ENCODE measurements around the gene NTMT2. TPM values are rescaled to one million over a fixed set of nuclear protein-coding genes. Genes with fewer than 3 reads are reported as not detected.

Gene NTMT2
- total RNA-seq, 1 donor from 2014 or later, result not detected

DNA sequence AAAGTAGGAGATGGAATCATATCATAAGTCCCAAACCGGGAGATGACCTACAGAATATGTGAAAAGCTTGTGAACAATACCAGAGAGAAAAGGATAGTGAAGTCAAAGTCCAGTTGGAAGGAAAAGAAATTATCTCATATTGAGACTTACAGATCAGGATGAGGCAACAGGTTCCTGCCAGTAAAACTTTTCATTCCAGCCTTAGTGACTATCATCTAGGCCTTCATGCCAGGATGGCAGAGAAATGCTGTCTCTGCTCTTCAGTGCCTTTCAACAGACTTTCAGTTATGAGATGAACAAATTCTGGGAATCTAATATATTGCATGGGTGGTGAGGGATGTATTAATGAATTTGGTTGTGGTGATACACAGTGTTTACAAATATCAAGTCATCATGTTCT lies 52.3 kb downstream of the NTMT2 start:
- ChIA-PET CTCF (no interaction called here), POLR2A (no interaction called here)
- no peak for TF ChIP-seq CTCF (IDR thresholded peaks at IDR 0.05)
- intact Hi-C loops (cut with micrococcal nuclease), result no loop called here
- peaks cover 5% of the 10 kb centered on the region for H3K27me3 Mint-ChIP-seq
- no peaks in the 10 kb centered on the region for H3K4me1 Mint-ChIP-seq
- no peak overlapping the region for H3K27ac Mint-ChIP-seq
- H3K9me3 Mint-ChIP-seq, result no peaks in the 10 kb centered on the region
- H3K4me3 Mint-ChIP-seq, result no peak overlapping the region
- DNase-seq (no peak), ATAC-seq (ENCODE audit: low read depth) (no peak)
- H3K36me3 Mint-ChIP-seq (ENCODE audit: low read depth), result no peaks in the 10 kb centered on the region

DNA sequence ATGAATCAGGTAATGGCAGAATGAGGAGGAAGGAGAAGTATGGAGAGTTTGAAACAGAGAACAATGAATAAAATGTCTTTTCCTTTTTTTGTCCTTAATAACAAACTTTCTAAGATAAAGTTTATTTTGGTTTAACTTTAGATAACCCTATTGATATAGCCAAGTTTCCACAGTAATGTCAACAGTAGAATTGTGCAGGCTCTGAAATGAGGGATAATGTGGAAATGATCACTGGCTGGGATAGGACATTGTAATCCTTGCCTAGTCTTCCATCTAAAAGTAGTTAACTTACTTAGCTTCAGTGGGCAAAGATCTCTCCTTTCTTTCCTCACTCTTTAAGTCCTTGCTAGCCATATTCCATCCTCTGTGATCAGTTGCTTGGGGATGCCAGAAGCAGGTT lies 52.8 kb downstream of the NTMT2 start:
- CTCF ChIA-PET, result no interaction called here
- Mint-ChIP-seq H3K9me3 (no peaks in the 10 kb centered on the region), H3K27me3 (peaks cover 5% of the 10 kb centered on the region), H3K4me1 (no peaks in the 10 kb centered on the region), H3K27ac (no peak overlapping the region), H3K36me3 (ENCODE audit: low read depth) (no peaks in the 10 kb centered on the region), H3K4me3 (no peak overlapping the region)
- intact Hi-C loops (cut with micrococcal nuclease), result no loop called here
- POLR2A ChIA-PET, result no interaction called here
- TF ChIP-seq CTCF (IDR thresholded peaks at IDR 0.05), result no peak
- ATAC-seq (ENCODE audit: low read depth), result no peak
- DNase-seq, result no peak

GRCh38 chr1:170200161-170200560 lies 54.4 kb downstream of the NTMT2 start:
- DNase-seq, result no peak

GRCh38 chr1:170200621-170201397 lies 55.0 kb downstream of the NTMT2 start:
- POLR2A ChIA-PET, result no interaction called here
- ATAC-seq (ENCODE audit: low read depth) (no peak), DNase-seq (no peak)
- Mint-ChIP-seq H3K27ac (no peak overlapping the region), H3K4me1 (no peaks in the 10 kb centered on the region), H3K36me3 (ENCODE audit: low read depth) (no peaks in the 10 kb centered on the region), H3K27me3 (peaks cover 3% of the 10 kb centered on the region), H3K4me3 (no peak overlapping the region), H3K9me3 (no peaks in the 10 kb centered on the region)
- no peak for TF ChIP-seq CTCF (IDR thresholded peaks at IDR 0.05)
- intact Hi-C loops (cut with micrococcal nuclease), result no loop called here
- CTCF ChIA-PET, result no interaction called here

More at GRCh38 chr1:170200161-170200560, 54.4 kb downstream of the NTMT2 start:
- CTCF ChIA-PET, result no interaction called here
- Mint-ChIP-seq H3K4me1 (no peaks in the 10 kb centered on the region), H3K4me3 (no peak overlapping the region), H3K36me3 (ENCODE audit: low read depth) (no peaks in the 10 kb centered on the region), H3K27me3 (peaks cover 3% of the 10 kb centered on the region), H3K9me3 (no peaks in the 10 kb centered on the region), H3K27ac (no peak overlapping the region)
- ATAC-seq (ENCODE audit: low read depth), result no peak
- intact Hi-C loops (cut with micrococcal nuclease), result no loop called here
- POLR2A ChIA-PET, result no interaction called here
- TF ChIP-seq CTCF (IDR thresholded peaks at IDR 0.05), result no peak

- Mint-ChIP-seq H3K27me3 (peaks cover 3% of the 10 kb centered on the region), H3K9me3 (peaks cover 9% of the 10 kb centered on the region)
- POLR2A ChIA-PET, result no interaction called here
Measured at GRCh38 chr1:170203693-170204092, 57.9 kb downstream of the NTMT2 start.

More at GRCh38 chr1:170203693-170204092, 57.9 kb downstream of the NTMT2 start:
- no peaks in the 10 kb centered on the region for H3K36me3 Mint-ChIP-seq (ENCODE audit: low read depth)
- CTCF ChIA-PET, result no interaction called here
- H3K27ac Mint-ChIP-seq, result no peak overlapping the region
- no peaks in the 10 kb centered on the region for H3K4me1 Mint-ChIP-seq
- TF ChIP-seq CTCF (IDR thresholded peaks at IDR 0.05), result no peak
- no peak overlapping the region for H3K4me3 Mint-ChIP-seq
- intact Hi-C loops (cut with micrococcal nuclease), result no loop called here
- DNase-seq, result no peak
- ATAC-seq (ENCODE audit: low read depth), result no peak
